ENCODE data around the gene TIMM13.
"Not testable (repeated sequence)": the region's sequence is repeated elsewhere in the genome, so short reads cannot be mapped to it uniquely, and the experiment has no call there.

The TIMM13 gene

DNA sequence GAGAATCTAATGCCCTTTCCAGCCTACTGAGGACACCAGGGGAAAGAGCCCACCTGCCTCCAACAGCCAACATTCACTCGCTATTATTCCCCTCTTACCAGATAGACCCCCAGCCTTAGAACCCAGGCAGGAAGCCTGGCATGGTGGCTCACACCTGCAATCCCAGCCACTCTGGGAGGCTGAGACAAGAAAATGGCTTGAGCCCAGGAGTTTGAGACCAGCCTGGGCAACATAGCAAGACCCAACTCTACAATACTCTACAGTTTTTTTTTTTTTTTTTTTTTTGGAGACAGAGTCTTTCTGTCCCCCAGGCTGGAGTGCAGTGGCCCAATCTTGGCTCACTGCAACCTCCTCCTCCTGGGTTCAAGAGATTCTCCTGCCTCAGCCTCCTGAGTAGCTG, 32.9 kb upstream of the TIMM13 start:
- TF ChIP-seq, protein P1, sequence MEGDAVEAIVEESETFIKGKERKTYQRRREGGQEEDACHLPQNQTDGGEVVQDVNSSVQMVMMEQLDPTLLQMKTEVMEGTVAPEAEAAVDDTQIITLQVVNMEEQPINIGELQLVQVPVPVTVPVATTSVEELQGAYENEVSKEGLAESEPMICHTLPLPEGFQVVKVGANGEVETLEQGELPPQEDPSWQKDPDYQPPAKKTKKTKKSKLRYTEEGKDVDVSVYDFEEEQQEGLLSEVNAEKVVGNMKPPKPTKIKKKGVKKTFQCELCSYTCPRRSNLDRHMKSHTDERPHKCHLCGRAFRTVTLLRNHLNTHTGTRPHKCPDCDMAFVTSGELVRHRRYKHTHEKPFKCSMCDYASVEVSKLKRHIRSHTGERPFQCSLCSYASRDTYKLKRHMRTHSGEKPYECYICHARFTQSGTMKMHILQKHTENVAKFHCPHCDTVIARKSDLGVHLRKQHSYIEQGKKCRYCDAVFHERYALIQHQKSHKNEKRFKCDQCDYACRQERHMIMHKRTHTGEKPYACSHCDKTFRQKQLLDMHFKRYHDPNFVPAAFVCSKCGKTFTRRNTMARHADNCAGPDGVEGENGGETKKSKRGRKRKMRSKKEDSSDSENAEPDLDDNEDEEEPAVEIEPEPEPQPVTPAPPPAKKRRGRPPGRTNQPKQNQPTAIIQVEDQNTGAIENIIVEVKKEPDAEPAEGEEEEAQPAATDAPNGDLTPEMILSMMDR (IDR thresholded peaks at IDR 0.05; ENCODE audit: control insufficient read depth, insufficient read depth, low read depth, low read length, missing control alignments) = no peak
- no peak overlapping the region for H3K4me3 ChIP-seq (ENCODE audit: control insufficient read depth, low read depth, low read length)
- no peak for DNase-seq (ENCODE audit: low read depth)

DNA sequence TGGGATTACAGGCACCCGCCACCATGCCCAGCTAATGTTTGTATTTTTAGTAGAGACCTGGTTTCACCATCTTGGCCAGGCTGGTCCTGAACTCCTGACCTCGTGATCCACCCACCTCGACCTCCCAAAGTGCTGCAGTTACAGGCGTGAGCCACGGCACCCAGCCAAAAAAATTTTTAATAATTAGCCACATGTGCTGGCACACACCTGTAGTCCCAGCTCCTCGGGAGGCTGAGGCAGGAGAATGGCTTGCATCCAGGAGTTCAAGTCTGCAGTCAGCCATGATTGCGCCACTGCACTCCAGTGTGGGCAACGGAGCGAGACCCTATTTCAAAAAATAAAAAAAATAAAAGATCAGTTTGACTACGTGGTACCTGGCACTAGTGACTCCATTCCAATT, 31.4 kb upstream of the TIMM13 start:
- DNase-seq (ENCODE audit: low read depth); H3K4me3 ChIP-seq (ENCODE audit: control insufficient read depth, low read depth, low read length): not testable (repeated sequence)

DNA sequence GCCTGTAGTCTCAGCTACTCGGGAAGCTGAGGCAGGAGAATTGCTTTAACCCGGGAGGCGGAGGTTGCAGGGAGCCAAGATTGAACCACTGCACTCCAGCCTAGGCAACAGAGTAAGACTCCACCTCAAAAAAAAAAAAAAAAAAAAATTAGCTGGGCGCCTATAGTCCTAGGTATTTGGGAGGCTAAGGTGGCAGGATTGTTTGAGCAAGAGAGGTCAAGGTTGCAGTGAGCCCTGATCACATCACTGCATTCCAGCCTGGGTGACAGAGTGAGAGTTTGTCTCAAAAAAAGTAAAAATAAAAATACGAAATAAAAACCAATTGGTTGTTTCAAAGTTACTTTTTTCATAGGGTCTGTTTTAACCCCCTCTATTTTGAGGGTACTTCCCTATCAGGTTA, 30.7 kb upstream of the TIMM13 start:
- no peak overlapping the region for H3K4me3 ChIP-seq (ENCODE audit: control insufficient read depth, low read depth, low read length)
- no peak for DNase-seq (ENCODE audit: low read depth)
- TF ChIP-seq, protein P1 (IDR thresholded peaks at IDR 0.05; ENCODE audit: control insufficient read depth, insufficient read depth, low read depth, low read length, missing control alignments) = no peak

DNA sequence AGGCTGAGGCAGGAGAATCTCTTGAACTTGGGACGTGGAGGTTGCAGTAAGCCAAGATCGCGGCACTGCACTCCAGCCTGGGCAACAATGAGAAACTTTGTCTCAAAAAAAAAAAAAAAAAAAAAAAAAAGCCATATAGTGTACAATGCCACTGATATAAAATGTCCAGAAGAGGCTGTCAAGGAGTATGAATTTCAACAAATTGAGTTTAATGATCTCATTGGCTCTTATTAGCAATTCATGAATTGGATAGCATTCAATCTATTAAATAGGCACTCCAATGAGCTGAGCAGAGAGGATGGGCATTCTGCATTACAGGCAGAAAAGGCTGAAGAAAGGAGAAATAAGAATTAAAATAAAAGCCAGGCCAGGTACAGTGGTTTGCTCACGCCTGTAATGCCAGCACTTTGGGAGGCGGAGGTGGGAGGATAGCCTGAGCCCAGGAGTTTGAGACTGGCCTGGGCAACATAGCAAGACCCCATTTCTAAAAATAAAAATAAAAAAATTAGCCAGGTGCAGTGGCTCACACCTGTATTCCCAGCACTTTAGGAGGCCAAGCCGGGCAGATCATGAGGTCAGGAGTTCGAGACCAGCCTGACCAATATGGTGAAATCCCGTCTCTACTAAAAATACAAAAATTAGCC, 30.1 kb upstream of the TIMM13 start:
- no peak for DNase-seq (ENCODE audit: low read depth)
- TF ChIP-seq, protein P1 (IDR thresholded peaks at IDR 0.05; ENCODE audit: control insufficient read depth, insufficient read depth, low read depth, low read length, missing control alignments) = no peak
- H3K4me3 ChIP-seq (ENCODE audit: control insufficient read depth, low read depth, low read length) = peak overlapping the region; percentile 41

DNA sequence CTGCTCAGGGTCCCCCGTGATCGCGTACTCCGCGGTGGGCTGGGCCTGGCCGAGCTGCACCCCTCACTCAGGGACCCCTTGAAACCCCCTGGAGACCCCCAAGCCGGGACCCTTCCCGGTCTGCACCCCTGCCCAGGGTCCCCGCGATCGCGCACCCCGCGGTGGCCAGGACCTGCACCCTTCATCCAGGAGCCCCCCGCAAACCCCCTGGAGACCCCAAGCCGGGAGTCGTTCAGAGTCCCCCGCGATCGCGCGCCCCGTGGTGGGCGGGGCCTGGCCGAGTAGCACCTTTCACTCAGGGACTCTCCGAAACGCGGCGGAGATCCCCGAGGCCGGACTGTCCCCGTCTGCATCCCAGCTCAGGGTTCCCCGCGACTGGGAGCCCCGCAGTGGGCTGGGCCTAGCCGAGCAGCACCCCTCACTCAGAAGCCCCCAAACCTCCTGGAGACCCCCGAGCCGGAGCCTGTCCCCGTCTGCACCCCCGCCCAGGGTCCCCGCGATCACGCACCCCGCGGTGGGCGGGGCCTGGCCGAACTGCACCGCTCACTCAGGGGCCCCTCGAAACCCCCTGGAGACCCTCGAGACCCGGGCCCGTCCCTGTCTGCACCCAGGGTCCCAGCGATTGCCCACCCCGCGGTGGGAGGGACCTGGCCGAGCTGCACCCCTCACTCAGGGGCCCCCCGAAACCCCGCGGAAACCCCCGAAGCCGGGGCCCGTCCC, 28.6 kb upstream of the TIMM13 start:
- H3K4me3 ChIP-seq (ENCODE audit: control insufficient read depth, low read depth, low read length) = peak overlapping the region; percentile 95
- TF ChIP-seq, protein P1 (IDR thresholded peaks at IDR 0.05; ENCODE audit: control insufficient read depth, insufficient read depth, low read depth, low read length, missing control alignments) = no peak
- DNase-seq (ENCODE audit: low read depth) = no peak

DNA sequence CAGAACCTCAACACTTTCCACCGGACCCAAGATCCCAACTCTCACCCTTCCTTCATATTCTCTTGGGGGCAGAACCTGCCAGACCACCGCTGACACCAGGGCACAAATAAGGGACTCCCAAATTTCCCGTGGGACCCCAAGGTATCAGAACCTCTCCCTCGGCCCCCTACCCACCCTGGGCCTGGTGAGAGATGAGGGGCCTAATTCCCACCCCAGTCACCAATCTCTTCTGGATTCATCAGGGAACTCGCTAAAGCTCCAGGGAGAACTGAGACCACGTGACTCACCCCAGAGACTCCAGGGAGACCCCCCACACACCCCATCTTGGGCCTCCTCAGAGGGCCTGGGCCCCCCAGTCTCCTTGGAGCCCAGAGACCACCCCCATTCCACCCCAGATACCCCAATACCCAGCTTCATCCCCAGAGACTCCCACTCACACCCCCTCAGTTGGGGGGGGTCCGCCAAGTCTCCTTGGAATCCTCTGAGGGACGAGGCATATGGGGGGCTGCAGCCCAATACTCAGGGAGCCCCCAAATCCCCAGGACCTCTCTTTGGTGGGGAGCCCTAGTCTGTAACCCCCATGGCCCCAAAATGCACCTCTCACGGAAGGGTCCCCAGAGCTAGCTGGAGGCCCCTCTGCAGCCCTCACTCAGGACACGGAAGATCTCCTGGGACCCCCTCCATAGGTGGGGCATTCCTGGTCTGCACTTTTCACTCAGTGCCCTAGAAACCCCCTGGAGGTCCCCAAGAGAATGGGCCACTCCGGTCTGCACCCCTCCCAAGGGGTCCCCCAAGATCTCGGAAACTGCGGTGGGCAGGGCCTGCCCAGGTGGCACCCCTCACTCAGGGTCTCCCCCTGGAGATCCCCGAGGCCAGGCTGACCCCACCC, 27.8 kb upstream of the TIMM13 start:
- TF ChIP-seq, protein P1 (IDR thresholded peaks at IDR 0.05; ENCODE audit: control insufficient read depth, insufficient read depth, low read depth, low read length, missing control alignments) = no peak
- H3K4me3 ChIP-seq (ENCODE audit: control insufficient read depth, low read depth, low read length) = peak overlapping the region; percentile 95

More for the DNA sequence above, 27.8 kb upstream of the TIMM13 start:
- no peak for DNase-seq (ENCODE audit: low read depth)
